Gastroesophageal sphincter (tissue), 3 donors: ENCODE results near the gene BMP2K.

ENCODE experiments used
- POLR2A ChIP-seq, 2 donors: fragments of 450-650 bp; IDR thresholded peaks; one replicate each; pipeline ENCODE4 v1.6.1; 2017; ENCODE audit warnings: antibody characterized with exemption in 2 of 2, mild to moderate bottlenecking in 2 of 2, moderate library complexity in 1 of 2
- TF ChIP-seq, protein P1 (sequence below), 4 experiments: fragments of 200-600 bp in 2 of 4; fragments of 450-650 bp in 2 of 4; sonication (generic) in 1 of 4; IDR thresholded peaks; one replicate each; pipeline ENCODE4 v1.5.1; 2017 to 2019; ENCODE audit warnings: antibody characterized with exemption in 4 of 4, mild to moderate bottlenecking in 2 of 4, moderate library complexity in 2 of 4

DNA sequence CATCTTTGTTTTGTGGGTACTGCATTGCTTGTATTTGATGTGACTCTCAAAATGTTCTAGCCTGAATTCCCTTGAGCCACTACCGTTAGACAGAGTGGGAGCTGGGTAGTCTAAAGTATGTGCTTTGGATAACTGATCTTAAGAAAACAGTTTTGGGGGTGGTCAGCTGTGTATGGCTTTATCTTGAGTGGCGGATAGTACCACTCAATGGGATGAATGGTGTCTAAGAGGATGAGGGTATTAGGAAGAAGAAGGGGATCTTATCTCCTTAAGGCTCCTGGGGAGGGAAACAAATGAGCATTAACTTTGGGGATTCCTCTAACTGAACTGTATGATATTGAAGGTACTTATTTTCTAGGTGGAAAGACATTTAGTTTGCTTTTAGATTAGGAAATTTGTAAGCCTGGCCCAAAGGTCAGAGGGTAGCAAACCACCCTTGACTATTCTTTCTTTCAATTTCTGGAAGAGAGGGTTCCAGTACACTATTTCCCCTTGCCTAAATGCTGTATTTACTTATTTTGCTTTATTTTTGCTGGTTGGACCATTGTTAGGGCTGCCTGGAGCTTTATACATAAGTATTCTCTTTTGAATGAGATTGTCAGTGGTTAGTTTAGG is 11.3 kb downstream of the BMP2K start:
- TF ChIP-seq, protein P1, sequence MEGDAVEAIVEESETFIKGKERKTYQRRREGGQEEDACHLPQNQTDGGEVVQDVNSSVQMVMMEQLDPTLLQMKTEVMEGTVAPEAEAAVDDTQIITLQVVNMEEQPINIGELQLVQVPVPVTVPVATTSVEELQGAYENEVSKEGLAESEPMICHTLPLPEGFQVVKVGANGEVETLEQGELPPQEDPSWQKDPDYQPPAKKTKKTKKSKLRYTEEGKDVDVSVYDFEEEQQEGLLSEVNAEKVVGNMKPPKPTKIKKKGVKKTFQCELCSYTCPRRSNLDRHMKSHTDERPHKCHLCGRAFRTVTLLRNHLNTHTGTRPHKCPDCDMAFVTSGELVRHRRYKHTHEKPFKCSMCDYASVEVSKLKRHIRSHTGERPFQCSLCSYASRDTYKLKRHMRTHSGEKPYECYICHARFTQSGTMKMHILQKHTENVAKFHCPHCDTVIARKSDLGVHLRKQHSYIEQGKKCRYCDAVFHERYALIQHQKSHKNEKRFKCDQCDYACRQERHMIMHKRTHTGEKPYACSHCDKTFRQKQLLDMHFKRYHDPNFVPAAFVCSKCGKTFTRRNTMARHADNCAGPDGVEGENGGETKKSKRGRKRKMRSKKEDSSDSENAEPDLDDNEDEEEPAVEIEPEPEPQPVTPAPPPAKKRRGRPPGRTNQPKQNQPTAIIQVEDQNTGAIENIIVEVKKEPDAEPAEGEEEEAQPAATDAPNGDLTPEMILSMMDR (IDR thresholded peaks at IDR 0.05), result no peak
- TF ChIP-seq POLR2A (IDR thresholded peaks at IDR 0.05), result no peak
